Activated naive CD8-positive, alpha-beta T cell treated with anti-CD3 and anti-CD28 coated beads, Interleukin-2, amount 50 U/mL, for 24 hours (primary cell): ENCODE data around the gene IL36RN.

Experiments used
- ATAC-seq: fragments of 150-1000 bp; cut with Tn5 transposase; one replicate; pipeline ENCODE4 v1.10.0; 2021
- DNase-seq: peaks from one replicate; pipeline ENCODE4 v3.0.0; 2021
- H3K27ac Mint-ChIP-seq: one replicate; pipeline ENCODE4 v1.8.0; 2021; ENCODE audit warnings: mild to moderate bottlenecking, mixed read lengths
- H3K27me3 Mint-ChIP-seq: one replicate; pipeline ENCODE4 v1.8.0; 2021; ENCODE audit warnings: mixed read lengths
- H3K36me3 Mint-ChIP-seq: one replicate; pipeline ENCODE4 v1.8.0; 2021; ENCODE audit warnings: low read depth, mixed read lengths
- H3K4me1 Mint-ChIP-seq: one replicate; pipeline ENCODE4 v1.8.0; 2021; ENCODE audit warnings: mixed read lengths
- H3K4me3 Mint-ChIP-seq: one replicate; pipeline ENCODE4 v1.8.0; 2021; ENCODE audit warnings: mild to moderate bottlenecking, moderate library complexity, mixed read lengths
- H3K9me3 Mint-ChIP-seq: one replicate; pipeline ENCODE4 v1.8.0; 2021; ENCODE audit warnings: mixed read lengths

The IL36RN gene

GRCh38 chr2:113113807-113114206 is 54.8 kb downstream of the IL36RN start:
- Mint-ChIP-seq H3K4me3 (no peak overlapping the region), H3K27ac (no peak overlapping the region), H3K9me3 (no peaks in the 10 kb centered on the region), H3K4me1 (peaks cover 19% of the 10 kb centered on the region), H3K27me3 (peaks cover 5% of the 10 kb centered on the region), H3K36me3 (no peaks in the 10 kb centered on the region)
- ATAC-seq (no peak), DNase-seq (no peak)
